Measurements from ENCODE around the gene CRISPLD2. TPM values are rescaled to one million over a fixed set of nuclear protein-coding genes. Genes with fewer than 3 reads are reported as not detected.

Gene CRISPLD2
- total RNA-seq, 3 donors from 2014 or later (not counting 1 experiment from before 2014, with no cell fraction given) = 0.86 to 6.3 TPM; not detected in 1

DNA sequence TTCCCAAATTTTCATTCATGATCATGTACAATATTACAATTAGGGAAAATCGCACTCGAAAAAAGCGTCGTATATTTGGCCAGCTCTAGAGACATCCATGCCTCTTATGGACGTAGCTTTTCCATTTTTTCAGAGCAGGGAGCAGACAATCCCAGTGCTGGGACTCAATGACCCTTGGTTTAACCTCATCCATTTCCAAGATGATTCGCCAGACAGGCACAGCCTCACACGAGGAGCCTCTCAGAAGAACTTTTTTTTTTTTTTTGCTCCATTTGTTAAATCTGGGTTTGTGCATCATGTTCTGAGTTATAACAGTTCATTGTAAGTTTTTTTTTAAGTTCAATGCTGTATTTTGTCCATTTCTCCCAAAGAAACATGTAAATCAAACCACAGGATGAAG, 99.5 kb downstream of the CRISPLD2 start:
- Mint-ChIP-seq H3K4me1 (no peaks in the 10 kb centered on the region), H3K9me3 (no peaks in the 10 kb centered on the region), H3K36me3 (no peaks in the 10 kb centered on the region), H3K4me3 (no peak overlapping the region), H3K27ac (no peak overlapping the region), H3K27me3 (ENCODE audit: low read depth in 2 of 2) (peaks cover 14 to 22% of the 10 kb centered on the region in 2 donors)
- H3K27ac ChIP-seq (ENCODE audit: low read length) = no peak overlapping the region
- ATAC-seq (no peak), DNase-seq (no peak)
- no peaks in the 10 kb centered on the region for H3K36me3 ChIP-seq (ENCODE audit: control insufficient read depth, insufficient read depth, low read length)
- H3K4me1 ChIP-seq (ENCODE audit: control insufficient read depth, insufficient read depth, low read length) = no peaks in the 10 kb centered on the region
- 76% methylated on average over 7 of the region's 7 CpGs for WGBS (ENCODE audit: insufficient coverage)
- intact Hi-C loops (cut with micrococcal nuclease) = no loop called here
- no peaks in the 10 kb centered on the region for H3K27me3 ChIP-seq (ENCODE audit: control insufficient read depth, insufficient read depth, low read length)
- no peak overlapping the region for H3K4me3 ChIP-seq (ENCODE audit: low read length)
- no peak for TF ChIP-seq CTCF (IDR thresholded peaks at IDR 0.05)
- H3K9me3 ChIP-seq (ENCODE audit: control insufficient read depth, insufficient read depth, low read length) = no peaks in the 10 kb centered on the region

- H3K9me3 ChIP-seq (ENCODE audit: control insufficient read depth, insufficient read depth, low read length) = no peaks in the 10 kb centered on the region
- Mint-ChIP-seq H3K27ac (no peak overlapping the region), H3K4me3 (no peak overlapping the region), H3K27me3 (ENCODE audit: low read depth in 2 of 2) (peaks cover 17 to 22% of the 10 kb centered on the region in 2 donors), H3K36me3 (no peaks in the 10 kb centered on the region), H3K9me3 (no peaks in the 10 kb centered on the region), H3K4me1 (no peaks in the 10 kb centered on the region)
- no peaks in the 10 kb centered on the region for H3K36me3 ChIP-seq (ENCODE audit: control insufficient read depth, insufficient read depth, low read length)
- TF ChIP-seq CTCF (IDR thresholded peaks at IDR 0.05) = no peak
- no peak overlapping the region for H3K27ac ChIP-seq (ENCODE audit: low read length)
- intact Hi-C loops (cut with micrococcal nuclease) = no loop called here
- H3K4me1 ChIP-seq (ENCODE audit: control insufficient read depth, insufficient read depth, low read length) = no peaks in the 10 kb centered on the region
- DNase-seq (no peak), ATAC-seq (no peak)
- H3K4me3 ChIP-seq (ENCODE audit: low read length) = no peak overlapping the region
- 68% methylated on average over 13 of the region's 13 CpGs for WGBS (ENCODE audit: insufficient coverage)
- no peaks in the 10 kb centered on the region for H3K27me3 ChIP-seq (ENCODE audit: control insufficient read depth, insufficient read depth, low read length)
Measured at GRCh38 chr16:84919708-84920107, 99.9 kb downstream of the CRISPLD2 start.

DNA sequence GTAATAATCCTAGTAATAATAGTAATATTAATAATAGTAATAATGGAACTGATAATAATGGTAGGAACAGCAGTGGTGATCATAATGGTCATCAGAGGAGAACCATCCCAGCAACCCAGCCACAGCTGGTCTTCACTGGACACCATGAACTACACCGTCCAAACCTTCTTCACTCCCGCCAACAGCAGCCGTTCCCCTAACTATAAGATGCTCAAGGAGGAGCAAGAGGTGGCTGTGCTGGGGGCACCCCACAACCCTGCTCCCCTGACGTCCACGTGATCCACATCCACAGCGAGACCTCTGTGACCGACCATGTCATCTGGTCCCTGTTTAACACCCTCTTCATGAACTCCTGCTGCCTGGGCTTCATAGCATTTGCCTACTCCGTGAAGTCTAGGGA, 100.5 kb downstream of the CRISPLD2 start:
- WGBS (ENCODE audit: insufficient coverage) = 90% methylated on average over 8 of the region's 8 CpGs
- no peak overlapping the region for H3K4me3 ChIP-seq (ENCODE audit: low read length)
- H3K27ac Mint-ChIP-seq = no peak overlapping the region
- H3K4me3 Mint-ChIP-seq = no peak overlapping the region
- H3K4me1 ChIP-seq (ENCODE audit: control insufficient read depth, insufficient read depth, low read length) = no peaks in the 10 kb centered on the region
- no peaks in the 10 kb centered on the region for H3K9me3 ChIP-seq (ENCODE audit: control insufficient read depth, insufficient read depth, low read length)
- TF ChIP-seq CTCF (IDR thresholded peaks at IDR 0.05) = no peak
- H3K9me3 Mint-ChIP-seq = no peaks in the 10 kb centered on the region
- no peaks in the 10 kb centered on the region for H3K27me3 ChIP-seq (ENCODE audit: control insufficient read depth, insufficient read depth, low read length)
- no peaks in the 10 kb centered on the region for H3K36me3 ChIP-seq (ENCODE audit: control insufficient read depth, insufficient read depth, low read length)
- no peaks in the 10 kb centered on the region for H3K36me3 Mint-ChIP-seq
- intact Hi-C loops (cut with micrococcal nuclease) = no loop called here
- H3K27me3 Mint-ChIP-seq (ENCODE audit: low read depth in 2 of 2) = peaks cover 17 to 22% of the 10 kb centered on the region in 2 donors
- DNase-seq (no peak), ATAC-seq (no peak)
- H3K27ac ChIP-seq (ENCODE audit: low read length) = no peak overlapping the region
- no peaks in the 10 kb centered on the region for H3K4me1 Mint-ChIP-seq

DNA sequence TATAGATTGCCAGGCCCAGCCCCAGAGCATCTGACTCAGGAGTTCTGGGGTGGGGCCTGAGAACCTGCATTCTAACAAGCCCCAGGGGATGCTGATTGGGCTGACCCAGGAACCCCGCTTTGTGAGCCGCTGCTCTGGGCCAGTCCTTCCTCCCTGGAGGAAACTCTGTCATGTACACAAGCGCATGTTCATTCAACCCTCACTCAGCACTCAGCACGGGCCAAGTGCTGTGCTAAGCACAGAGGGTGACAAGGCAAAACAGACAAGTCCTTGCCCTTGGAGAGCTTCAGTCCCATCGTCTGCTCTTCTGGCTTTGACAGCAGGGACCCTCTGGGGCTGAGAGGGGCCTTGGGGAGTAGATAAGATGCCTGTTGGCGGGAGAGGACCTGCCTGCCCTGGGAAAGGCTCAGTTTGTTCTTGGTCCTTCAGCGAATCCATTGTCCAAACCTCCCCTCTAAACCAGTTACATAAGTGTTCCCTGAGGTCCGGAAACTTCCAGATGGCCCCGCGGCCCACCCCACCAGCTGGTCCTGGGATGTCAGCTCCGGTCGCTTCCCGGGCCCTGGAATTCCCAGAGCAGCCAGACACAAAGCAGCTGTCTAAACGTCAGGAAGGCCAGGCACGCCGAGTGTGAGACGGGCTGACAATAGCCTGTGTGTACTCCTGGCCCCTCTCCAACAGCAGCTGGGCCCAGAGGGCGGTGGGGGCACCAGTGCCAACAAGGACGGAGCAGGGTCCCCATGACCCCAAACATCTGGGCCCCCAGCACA, 102.8 kb downstream of the CRISPLD2 start:
- no peaks in the 10 kb centered on the region for H3K4me1 Mint-ChIP-seq
- ATAC-seq = no peak

More for the DNA sequence above, 102.8 kb downstream of the CRISPLD2 start:
- Histone ChIP-seq H3K27me3 (ENCODE audit: control insufficient read depth, insufficient read depth, low read length) (no peaks in the 10 kb centered on the region), H3K9me3 (ENCODE audit: control insufficient read depth, insufficient read depth, low read length) (no peaks in the 10 kb centered on the region), H3K36me3 (ENCODE audit: control insufficient read depth, insufficient read depth, low read length) (no peaks in the 10 kb centered on the region), H3K4me1 (ENCODE audit: control insufficient read depth, insufficient read depth, low read length) (no peaks in the 10 kb centered on the region), H3K4me3 (ENCODE audit: low read length) (no peak overlapping the region), H3K27ac (ENCODE audit: low read length) (no peak overlapping the region)
- no peak for TF ChIP-seq CTCF (IDR thresholded peaks at IDR 0.05)
- WGBS (ENCODE audit: insufficient coverage) = 78% methylated on average over 19 of the region's 19 CpGs
- peaks cover 12 to 14% of the 10 kb centered on the region in 2 donors for H3K27me3 Mint-ChIP-seq (ENCODE audit: low read depth in 2 of 2)
- H3K27ac Mint-ChIP-seq = no peak overlapping the region
- no peaks in the 10 kb centered on the region for H3K9me3 Mint-ChIP-seq
- H3K36me3 Mint-ChIP-seq = no peaks in the 10 kb centered on the region
- no peak overlapping the region for H3K4me3 Mint-ChIP-seq
- intact Hi-C loops (cut with micrococcal nuclease) = no loop called here
- no peak for DNase-seq

All from natural killer cell (primary cell).